B cell (primary cell): ENCODE results near the gene UNC13D. TPM values are rescaled to one million over a fixed set of nuclear protein-coding genes. Genes with fewer than 3 reads are reported as not detected.
A peak's percentile ranks its signal among the peaks of the same experiment; 100 is the strongest.

ENCODE experiments used
- ATAC-seq: fragments of 200-7000 bp; cut with Tn5 transposase; one replicate; pipeline ENCODE4 v1.10.0; 2021; ENCODE audit warnings: low read depth, mild to moderate bottlenecking, moderate number of reproducible peaks, moderate library complexity
- CTCF ChIA-PET: fragments of 350-600 bp; sonication (Branson Sonifier 250); formaldehyde crosslinking; loops from one replicate; lab custom pipeline; 2021; ENCODE audit warnings: antibody characterized with exemption, inconsistent platforms; lab: Charles Lee
- POLR2A ChIA-PET: fragments of 350-600 bp; sonication (Branson Sonifier 250); formaldehyde crosslinking; loops from one replicate; lab custom pipeline; 2021; ENCODE audit warnings: antibody characterized with exemption; lab: Charles Lee
- DNase-seq: peaks from one replicate; pipeline ENCODE4 v3.0.0; 2013
- H2AFZ ChIP-seq: 2 replicates; pipeline ENCODE4 v1.6.1; 2012; ENCODE audit warnings: mild to moderate bottlenecking, low read depth, low read length; ENCODE audit not compliant: insufficient read depth, poor library complexity, severe bottlenecking
- H3K27ac ChIP-seq, 2 donors: 1 replicate in 1 of 2; 2 replicates in 1 of 2; pipeline ENCODE4 v1.5.1; 2012 to 2013; ENCODE audit warnings: low read length in 2 of 2, mild to moderate bottlenecking in 2 of 2, moderate library complexity in 1 of 2
- H3K27me3 ChIP-seq, 4 experiments: fragments of 200-600 bp in 1 of 4; sonication (generic) in 1 of 4; replicated peaks in 1 of 4; 1 replicate in 2 of 4; 2 replicates in 2 of 4; pipeline versions ENCODE4 v1.6.1 to v1.7.0; 2013 to 2016; ENCODE audit warnings: low read length in 3 of 4, mild to moderate bottlenecking in 2 of 4, mixed read lengths in 1 of 4, moderate library complexity in 1 of 4; ENCODE audit not compliant: insufficient read depth in 4 of 4, control insufficient read depth in 3 of 4; ENCODE audit errors: control extremely low read depth in 1 of 4
- H3K36me3 ChIP-seq, 2 experiments: replicated peaks in 1 of 2; 1 replicate in 1 of 2; 2 replicates in 1 of 2; pipeline versions ENCODE4 v1.6.1 to v1.7.1; 2013; ENCODE audit warnings: low read length in 1 of 2; ENCODE audit not compliant: insufficient read depth in 2 of 2, control insufficient read depth in 1 of 2; ENCODE audit errors: control extremely low read depth in 1 of 2, extremely low read depth in 1 of 2
- H3K4me1 ChIP-seq, 2 donors: fragments of 200-600 bp in 1 of 2; sonication (generic) in 1 of 2; 1 replicate in 1 of 2; 2 replicates in 1 of 2; pipeline versions ENCODE4 v1.5.1 to v1.6.1; 2013 to 2017; ENCODE audit warnings: low read length in 2 of 2; ENCODE audit not compliant: control insufficient read depth in 2 of 2, insufficient read depth in 2 of 2
- H3K4me2 ChIP-seq: replicated peaks from 2 replicates; pipeline ENCODE3; 2012; ENCODE audit warnings: mild to moderate bottlenecking, low read depth, low read length; ENCODE audit not compliant: poor library complexity, severe bottlenecking
- H3K4me3 ChIP-seq, 5 experiments: fragments of 200-600 bp in 1 of 5; sonication (generic) in 1 of 5; 1 replicate in 3 of 5; 2 replicates in 2 of 5; pipeline versions ENCODE4 v1.5.1 to v1.7.0; 2011 to 2016; ENCODE audit warnings: low read length in 4 of 5, mild to moderate bottlenecking in 4 of 5, low read depth in 2 of 5, control low read depth in 1 of 5, moderate library complexity in 1 of 5; ENCODE audit not compliant: insufficient read depth in 1 of 5; ENCODE audit errors: control extremely low read depth in 1 of 5, extremely low read depth in 1 of 5
- H3K79me2 ChIP-seq: fragments of 200-600 bp; sonication (generic); one replicate; pipeline ENCODE4 v1.6.0; 2016; ENCODE audit warnings: low read length; ENCODE audit not compliant: control insufficient read depth, insufficient read depth
- H3K9ac ChIP-seq: fragments of 200-600 bp; sonication (generic); 2 replicates; pipeline ENCODE4 v1.6.1; 2017; ENCODE audit warnings: mild to moderate bottlenecking, low read length, moderate library complexity
- H3K9me3 ChIP-seq, 3 donors: one replicate each; pipeline versions ENCODE4 v1.6.1 to v1.7.1; 2013; ENCODE audit warnings: low read length in 2 of 3; ENCODE audit not compliant: control insufficient read depth in 2 of 3, insufficient read depth in 1 of 3; ENCODE audit errors: control extremely low read depth in 1 of 3
- H4K20me1 ChIP-seq: 2 replicates; pipeline ENCODE4 v1.6.0; 2012; ENCODE audit warnings: mild to moderate bottlenecking, low read length; ENCODE audit not compliant: insufficient read depth, control insufficient read depth, poor library complexity, severe bottlenecking
- H3K27ac Mint-ChIP-seq: one replicate; pipeline ENCODE4 v1.8.0; 2021; ENCODE audit warnings: mixed read lengths
- H3K27me3 Mint-ChIP-seq: one replicate; pipeline ENCODE4 v1.8.0; 2021; ENCODE audit warnings: mixed read lengths
- H3K4me1 Mint-ChIP-seq: one replicate; pipeline ENCODE4 v1.8.0; 2021; ENCODE audit warnings: mixed read lengths
- H3K4me3 Mint-ChIP-seq: one replicate; pipeline ENCODE4 v1.8.0; 2021; ENCODE audit warnings: mixed read lengths
- H3K9me3 Mint-ChIP-seq: one replicate; pipeline ENCODE4 v1.8.0; 2022; ENCODE audit warnings: mixed read lengths; ENCODE audit not compliant: insufficient read depth
- EZH2 ChIP-seq: IDR thresholded peaks from 2 replicates; pipeline ENCODE4 v1.6.1; 2012; ENCODE audit warnings: borderline replicate concordance, low read depth, mild to moderate bottlenecking, moderate library complexity, low read length; ENCODE audit not compliant: insufficient read depth, poor library complexity, severe bottlenecking
- WGBS: methylation state at CpG from one replicate; pipeline ENCODE4 v1.1.5; 2013; ENCODE audit warnings: missing lambda C conversion rate; ENCODE audit not compliant: insufficient coverage; 5-methylcytosine and 5-hydroxymethylcytosine counted together
- intact Hi-C: fragments of 100-400 bp; cut with micrococcal nuclease; formaldehyde crosslinking; loops from one replicate; pipeline ENCODE4 v1.10.0; 2022
- polyA plus RNA-seq: library from polyadenylated mRNA; depleted of rRNA; stranded (reverse); fragments of >200 nt; gene quantifications from 2 replicates; pipeline ENCODE4 v1.2.3, GENCODE V29; 2012
- total RNA-seq, 2 donors: library from RNA; stranded (reverse); fragments of 120-200 nt in 1 of 2; gene quantifications; 1 replicate in 1 of 2; 2 replicates in 1 of 2; pipeline versions ENCODE4 v1.2.3 to v1.2.4, GENCODE V29; 2013 to 2022
- TF ChIP-seq, protein P1 (sequence below): fragments of 200-600 bp; IDR thresholded peaks from one replicate; pipeline ENCODE4 v1.8.0; 2022; ENCODE audit warnings: antibody characterized with exemption, mild to moderate bottlenecking

Gene UNC13D
- total and polyA plus RNA-seq, 2 donors (not counting 1 experiment from before 2014, with no cell fraction given) = 101 to 107 TPM

DNA sequence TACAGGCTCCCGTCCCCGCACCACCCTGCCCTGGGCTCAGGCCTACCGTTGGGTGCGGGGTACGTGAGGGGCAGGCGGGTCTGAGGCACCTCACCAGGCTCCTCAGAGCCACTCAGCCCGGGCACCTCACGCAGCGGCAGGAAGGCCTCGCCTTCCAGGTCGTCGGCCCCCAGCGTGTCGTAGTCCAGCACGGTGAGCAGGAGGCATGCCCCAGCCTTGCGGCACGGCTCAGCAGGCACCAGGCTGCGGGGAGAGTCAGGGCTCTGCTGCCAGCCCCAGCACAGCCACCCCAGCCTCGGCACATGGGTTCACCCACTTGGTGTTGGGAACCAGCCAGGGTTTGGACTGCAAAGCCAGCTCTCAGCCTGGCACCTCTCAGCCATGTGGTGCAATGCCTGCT is 15.5 kb downstream of the UNC13D start:
- Mint-ChIP-seq H3K9me3 (no peaks in the 10 kb centered on the region), H3K4me1 (peaks cover 27% of the 10 kb centered on the region), H3K27ac (no peak overlapping the region), H3K4me3 (no peak overlapping the region), H3K27me3 (no peaks in the 10 kb centered on the region)
- no peak overlapping the region for H3K4me3 ChIP-seq
- H3K4me1 ChIP-seq = peaks cover 12 to 21% of the 10 kb centered on the region in 2 donors
- H4K20me1 ChIP-seq = no peaks in the 10 kb centered on the region
- H3K9ac ChIP-seq = no peak overlapping the region
- intact Hi-C loops = no loop called here
- H3K9me3 ChIP-seq = no peaks in the 10 kb centered on the region
- no peak overlapping the region for H3K27ac ChIP-seq
- H2AFZ ChIP-seq = no peak overlapping the region
- H3K79me2 ChIP-seq = no peaks in the 10 kb centered on the region
- TF ChIP-seq EZH2 = no peak
- TF ChIP-seq, protein P1, sequence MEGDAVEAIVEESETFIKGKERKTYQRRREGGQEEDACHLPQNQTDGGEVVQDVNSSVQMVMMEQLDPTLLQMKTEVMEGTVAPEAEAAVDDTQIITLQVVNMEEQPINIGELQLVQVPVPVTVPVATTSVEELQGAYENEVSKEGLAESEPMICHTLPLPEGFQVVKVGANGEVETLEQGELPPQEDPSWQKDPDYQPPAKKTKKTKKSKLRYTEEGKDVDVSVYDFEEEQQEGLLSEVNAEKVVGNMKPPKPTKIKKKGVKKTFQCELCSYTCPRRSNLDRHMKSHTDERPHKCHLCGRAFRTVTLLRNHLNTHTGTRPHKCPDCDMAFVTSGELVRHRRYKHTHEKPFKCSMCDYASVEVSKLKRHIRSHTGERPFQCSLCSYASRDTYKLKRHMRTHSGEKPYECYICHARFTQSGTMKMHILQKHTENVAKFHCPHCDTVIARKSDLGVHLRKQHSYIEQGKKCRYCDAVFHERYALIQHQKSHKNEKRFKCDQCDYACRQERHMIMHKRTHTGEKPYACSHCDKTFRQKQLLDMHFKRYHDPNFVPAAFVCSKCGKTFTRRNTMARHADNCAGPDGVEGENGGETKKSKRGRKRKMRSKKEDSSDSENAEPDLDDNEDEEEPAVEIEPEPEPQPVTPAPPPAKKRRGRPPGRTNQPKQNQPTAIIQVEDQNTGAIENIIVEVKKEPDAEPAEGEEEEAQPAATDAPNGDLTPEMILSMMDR = no peak
- ATAC-seq = no peak
- H3K4me2 ChIP-seq = no peak overlapping the region
- no peak for DNase-seq
- H3K27me3 ChIP-seq = no peaks in the 10 kb centered on the region
- 96% methylated on average over 19 of the region's 19 CpGs for WGBS
- POLR2A ChIA-PET = interaction anchor here (0.7 to 2.5 kb wide), 6 partner anchors 15 to 115 kb away, joined by 3 to 10 read pairs (median 8); partner anchors contain the start of gene WBP2
- peaks cover 0 to 40% of the 10 kb centered on the region in 2 experiments for H3K36me3 ChIP-seq
- CTCF ChIA-PET = interaction anchor here (0.6 to 6.8 kb wide), 12 partner anchors 11 to 871 kb away, joined by 3 to 83 read pairs (median 7); partner anchors contain the start of genes GALK1 and WBP2

DNA sequence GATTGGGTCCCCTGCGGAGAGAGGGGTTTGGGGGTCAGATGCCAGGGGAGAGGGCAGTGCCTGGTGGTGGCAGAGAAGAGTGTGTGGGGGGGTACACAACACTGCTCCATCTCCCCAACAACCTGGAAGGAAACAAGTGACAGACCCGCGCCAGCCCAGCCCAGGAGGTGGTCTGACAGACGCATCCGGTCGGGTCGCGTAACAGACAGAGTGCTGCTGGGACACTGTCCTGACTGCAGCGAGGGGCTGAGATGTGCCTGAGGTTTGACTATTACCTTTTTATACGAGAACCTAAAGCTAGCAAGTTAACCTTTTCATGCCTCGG is 16.2 kb downstream of the UNC13D start:
- Mint-ChIP-seq H3K4me1 (peaks cover 21% of the 10 kb centered on the region), H3K27me3 (no peaks in the 10 kb centered on the region), H3K27ac (peak overlapping the region; percentile 86), H3K9me3 (no peaks in the 10 kb centered on the region), H3K4me3 (peak overlapping the region; percentile 82)
- Histone ChIP-seq H3K9ac (peak overlapping the region; percentile 45), H3K36me3 (peaks cover 0 to 41% of the 10 kb centered on the region in 2 experiments), H3K4me2 (peak overlapping the region; percentile 75), H3K79me2 (no peaks in the 10 kb centered on the region), H3K4me3 (peak overlapping the region in 4 of 5 experiments; percentile 27 to 47 (median 36)), H3K9me3 (no peaks in the 10 kb centered on the region), H3K4me1 (peaks cover 9 to 21% of the 10 kb centered on the region in 2 donors), H2AFZ (peak overlapping the region; percentile 77), H3K27ac (peak overlapping the region; percentile 28 to 42), H3K27me3 (no peaks in the 10 kb centered on the region), H4K20me1 (no peaks in the 10 kb centered on the region)
- ATAC-seq = no peak
- intact Hi-C loops = no loop called here
- ChIA-PET CTCF (interaction anchor here (0.6 to 6.8 kb wide), 13 partner anchors 9 to 871 kb away, joined by 3 to 83 read pairs (median 9); partner anchors contain the start of genes GALK1 and TRIM47), POLR2A (interaction anchor here (0.9 to 2.5 kb wide), 7 partner anchors 16 to 80 kb away, joined by 3 to 10 read pairs (median 6); partner anchors contain the start of gene WBP2)
- 74% methylated on average over 10 of the region's 11 CpGs for WGBS
- DNase-seq = no peak
- TF ChIP-seq, protein P1 = no peak
- TF ChIP-seq EZH2 = no peak
